H1 (cell line): ENCODE results near the gene PDZD2. TPM values are rescaled to one million over a fixed set of nuclear protein-coding genes. Genes with fewer than 3 reads are reported as not detected.

Experiments used
- CTCF ChIA-PET: fragments of 300-600 bp; sonication (Branson Sonifier 250); formaldehyde crosslinking; loops from one replicate; lab custom pipeline; 2021; ENCODE audit not compliant: partially characterized antibody; lab: Charles Lee
- POLR2A ChIA-PET: fragments of 300-600 bp; sonication (Branson Sonifier 250); formaldehyde crosslinking; loops from one replicate; lab custom pipeline; 2021; ENCODE audit warnings: inconsistent platforms; ENCODE audit not compliant: partially characterized antibody; lab: Charles Lee
- DNase-seq, 2 experiments: peaks; one replicate each; pipeline versions ENCODE4 v3.0.0 to v3.0.0-alpha.2; 2010 to 2022; ENCODE audit warnings: low spot score in 2 of 2, low read depth in 1 of 2, mixed read lengths in 1 of 2
- FAIRE-seq: peaks from 2 replicates; lab custom pipeline; 2011; peaks lifted over from hg19 to GRCh38; lab: Jason Lieb, UNC
- H2AFZ ChIP-seq: 2 replicates; pipeline ENCODE4 v1.8.1; 2012; ENCODE audit warnings: low read length, inconsistent platforms
- H2AK5ac ChIP-seq: 2 replicates; pipeline ENCODE4 v1.6.1; 2013; ENCODE audit warnings: low read depth, low read length
- H2BK120ac ChIP-seq: replicated peaks from 2 replicates; pipeline ENCODE3; 2013; ENCODE audit warnings: low read depth, low read length, inconsistent platforms
- H2BK12ac ChIP-seq: 2 replicates; pipeline ENCODE4 v1.6.1; 2013; ENCODE audit warnings: low read depth, low read length
- H2BK15ac ChIP-seq: 2 replicates; pipeline ENCODE4 v1.6.1; 2013; ENCODE audit warnings: low read length
- H2BK20ac ChIP-seq: 2 replicates; pipeline ENCODE4 v1.6.1; 2013; ENCODE audit warnings: low read length
- H2BK5ac ChIP-seq: 2 replicates; pipeline ENCODE4 v1.6.1; 2013; ENCODE audit warnings: low read depth, low read length
- H3K14ac ChIP-seq: 2 replicates; pipeline ENCODE4 v1.6.1; 2013; ENCODE audit warnings: inconsistent platforms; ENCODE audit not compliant: insufficient read length
- H3K18ac ChIP-seq: 2 replicates; pipeline ENCODE4 v1.6.1; 2013; ENCODE audit warnings: low read length; ENCODE audit errors: extremely low read depth
- H3K23ac ChIP-seq: 2 replicates; pipeline ENCODE4 v1.6.1; 2013; ENCODE audit warnings: inconsistent platforms; ENCODE audit not compliant: insufficient read length
- H3K23me2 ChIP-seq: 2 replicates; pipeline ENCODE4 v1.6.1; 2013; ENCODE audit warnings: low read depth, low read length
- H3K27ac ChIP-seq: 2 replicates; pipeline ENCODE4 v1.6.1; 2011; ENCODE audit warnings: low read depth, low read length, inconsistent platforms
- H3K27me3 ChIP-seq, 4 experiments: replicated peaks in 1 of 4; 1 replicate in 1 of 4; 2 replicates in 3 of 4; pipeline versions ENCODE4 v1.6.1 to v1.8.1; 2011 to 2013; ENCODE audit warnings: low read length in 3 of 4, mild to moderate bottlenecking in 3 of 4, inconsistent platforms in 2 of 4, mixed read lengths in 2 of 4, moderate library complexity in 1 of 4; ENCODE audit not compliant: control insufficient read depth in 3 of 4, insufficient read depth in 3 of 4; ENCODE audit errors: extremely low read depth in 1 of 4
- H3K36me3 ChIP-seq, 4 experiments: 2 replicates each; pipeline versions ENCODE4 v1.6.1 to v1.8.1; 2011 to 2013; ENCODE audit warnings: mild to moderate bottlenecking in 4 of 4, low read length in 3 of 4, moderate library complexity in 2 of 4, control low read depth in 1 of 4, inconsistent platforms in 1 of 4; ENCODE audit not compliant: insufficient read depth in 4 of 4, control insufficient read depth in 2 of 4
- H3K4ac ChIP-seq: replicated peaks from 2 replicates; pipeline ENCODE3; 2013; ENCODE audit warnings: low read length, low read depth, mixed read lengths, inconsistent platforms; ENCODE audit not compliant: insufficient read length
- H3K4me1 ChIP-seq, 4 experiments: replicated peaks in 1 of 4; 1 replicate in 1 of 4; 2 replicates in 3 of 4; pipeline versions ENCODE4 v1.6.1 to v1.8.1; 2011 to 2013; ENCODE audit warnings: low read length in 3 of 4, inconsistent platforms in 2 of 4, mixed read lengths in 1 of 4; ENCODE audit not compliant: insufficient read depth in 4 of 4, control insufficient read depth in 3 of 4
- H3K4me2 ChIP-seq, 2 experiments: 2 replicates each; pipeline versions ENCODE4 v1.6.1 to v1.8.1; 2011 to 2013; ENCODE audit warnings: low read depth in 2 of 2, low read length in 2 of 2, control low read depth in 1 of 2, inconsistent platforms in 1 of 2, mild to moderate bottlenecking in 1 of 2; ENCODE audit not compliant: insufficient read depth in 1 of 2
- H3K4me3 ChIP-seq, 4 experiments: fragments of 200-600, 300-600 bp in 1 of 4; sonication (generic), shearing (Covaris generic), sonication (Bioruptor Twin) in 1 of 4; 2 replicates each; pipeline versions ENCODE4 v1.5.1 to v1.8.1; 2011 to 2016; ENCODE audit warnings: low read length in 4 of 4, low read depth in 3 of 4, control low read depth in 2 of 4, inconsistent platforms in 2 of 4, mild to moderate bottlenecking in 2 of 4, mixed read lengths in 1 of 4, moderate library complexity in 1 of 4; ENCODE audit not compliant: insufficient read depth in 2 of 4; ENCODE audit errors: extremely low read depth in 1 of 4
- H3K56ac ChIP-seq: replicated peaks from 2 replicates; pipeline ENCODE3; 2013; ENCODE audit warnings: low read depth, mild to moderate bottlenecking, mixed read lengths, low read length, inconsistent platforms; ENCODE audit not compliant: insufficient read length
- H3K79me1 ChIP-seq: 2 replicates; pipeline ENCODE4 v1.6.1; 2013; ENCODE audit warnings: low read depth, low read length, control low read depth
- H3K79me2 ChIP-seq, 2 experiments: 2 replicates each; pipeline versions ENCODE4 v1.6.1 to v1.8.1; 2012 to 2013; ENCODE audit warnings: low read length in 2 of 2, mild to moderate bottlenecking in 2 of 2, inconsistent platforms in 1 of 2; ENCODE audit not compliant: insufficient read depth in 2 of 2, control insufficient read depth in 1 of 2
- H3K9ac ChIP-seq, 4 experiments: replicated peaks in 1 of 4; 1 replicate in 1 of 4; 2 replicates in 3 of 4; pipeline versions ENCODE4 v1.6.1 to v1.8.1; 2011 to 2013; ENCODE audit warnings: low read depth in 3 of 4, low read length in 3 of 4, control low read depth in 2 of 4, mild to moderate bottlenecking in 2 of 4, moderate library complexity in 2 of 4, inconsistent platforms in 1 of 4; ENCODE audit errors: extremely low read depth in 1 of 4
- H3K9me3 ChIP-seq, 2 experiments: 2 replicates each; pipeline versions ENCODE4 v1.6.1 to v1.8.1; 2012 to 2013; ENCODE audit warnings: mild to moderate bottlenecking in 2 of 2, moderate library complexity in 2 of 2, control low read depth in 1 of 2, inconsistent platforms in 1 of 2, low read depth in 1 of 2, low read length in 1 of 2, mixed read lengths in 1 of 2; ENCODE audit not compliant: insufficient read depth in 2 of 2
- H4K20me1 ChIP-seq, 2 experiments: replicated peaks in 1 of 2; 2 replicates each; pipeline versions ENCODE3 to v1.8.1; 2011 to 2013; ENCODE audit warnings: inconsistent platforms in 2 of 2, low read length in 2 of 2, mild to moderate bottlenecking in 1 of 2; ENCODE audit not compliant: insufficient read depth in 2 of 2, control insufficient read depth in 1 of 2
- H4K5ac ChIP-seq: 2 replicates; pipeline ENCODE4 v1.6.1; 2013; ENCODE audit warnings: low read length, low read depth, mixed read lengths, inconsistent platforms; ENCODE audit not compliant: insufficient read length
- H4K8ac ChIP-seq: 2 replicates; pipeline ENCODE4 v1.8.0; 2013; ENCODE audit warnings: mild to moderate bottlenecking, moderate library complexity, low read length, inconsistent platforms; ENCODE audit not compliant: insufficient read depth; ENCODE audit errors: extremely low read depth
- H4K91ac ChIP-seq: replicated peaks from 2 replicates; pipeline ENCODE3; 2013; ENCODE audit warnings: low read length, mixed read lengths, inconsistent platforms; ENCODE audit not compliant: insufficient read length
- ZNF274 ChIP-seq: IDR thresholded peaks from 2 replicates; pipeline ENCODE4 v1.7.0; 2012; ENCODE audit warnings: low read length, borderline replicate concordance; ENCODE audit errors: extremely low read depth
- WGBS, 2 experiments: shearing (Covaris generic) in 1 of 2; methylation state at CpG; one replicate each; pipeline versions ENCODE4 v1.1.6 to v1.1.7; 2013 to 2015; ENCODE audit warnings: low lambda C conversion rate in 2 of 2, mixed read lengths in 2 of 2, inconsistent platforms in 1 of 2, low coverage in 1 of 2, missing lambda C conversion rate in 1 of 2; ENCODE audit not compliant: insufficient replicate concordance in 2 of 2, insufficient coverage in 1 of 2, insufficient read length in 1 of 2; ENCODE audit errors: extremely low coverage in 1 of 2, missing lambda C conversion rate in 1 of 2; 5-methylcytosine and 5-hydroxymethylcytosine counted together
- polyA plus RNA-seq, 7 experiments: library from polyadenylated mRNA; depleted of rRNA in 3 of 7; stranded (reverse) in 5 of 7; unstranded in 2 of 7; fragments of >200 nt in 5 of 7; fragments of 200-250 nt in 2 of 7; gene quantifications; 1 replicate in 5 of 7; 2 replicates in 1 of 7; 4 replicates in 1 of 7; pipeline versions ENCODE4 v1.2.1 to v1.2.3, GENCODE V29; 2011 to 2013; ENCODE audit warnings: missing spikeins in 2 of 7, mixed read lengths in 2 of 7
- total RNA-seq: library from RNA; stranded (reverse); fragmentation: NEBNext Ultra II Directional; extraction: Animal tissue kit (Norgen Biotek cat#: 25700); gene quantifications from 2 replicates; pipeline ENCODE4 v1.2.1, GENCODE V29; 2021
- TF ChIP-seq, protein P1 (sequence below): IDR thresholded peaks from 2 replicates; pipeline ENCODE4 v1.6.1; 2011; ENCODE audit warnings: low read length, improper control_type of control experiment
- TF ChIP-seq, protein P2 (sequence below): IDR thresholded peaks from 2 replicates; pipeline ENCODE4 v1.6.1; 2012; ENCODE audit warnings: low read length, inconsistent platforms

The PDZD2 gene
- total and polyA plus RNA-seq, 2 of the 8 experiments (the other 6 are each of a cell fraction or from before 2014, with no cell fraction given) = 1.2 to 6.8 TPM

DNA sequence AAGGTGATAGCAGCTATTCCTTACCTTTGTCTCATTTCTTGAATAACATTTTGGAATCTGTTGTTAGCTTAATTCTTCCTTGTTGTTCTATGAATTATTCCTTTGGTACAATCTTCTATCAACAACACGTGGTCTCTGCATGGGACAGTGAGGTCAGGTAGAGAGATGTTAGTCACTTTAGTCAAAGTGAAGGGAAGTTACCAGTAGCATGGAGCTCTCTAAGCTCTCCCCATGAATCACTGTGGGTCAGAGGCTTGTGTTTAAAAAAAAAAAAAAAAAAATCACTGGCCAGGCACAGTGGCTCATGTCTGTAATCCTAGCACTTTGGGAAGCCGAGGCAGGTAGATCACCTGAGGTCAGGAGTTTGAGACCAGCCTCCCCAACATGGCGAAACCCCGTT is 419.2 kb downstream of the PDZD2 start:
- Histone ChIP-seq H4K5ac (no peak overlapping the region), H3K56ac (no peak overlapping the region), H4K20me1 (no peaks in the 10 kb centered on the region), H2AK5ac (no peak overlapping the region), H3K4me1 (no peaks in the 10 kb centered on the region), H3K9me3 (no peaks in the 10 kb centered on the region), H3K23me2 (no peaks in the 10 kb centered on the region), H3K9ac (no peak overlapping the region), H3K79me2 (no peaks in the 10 kb centered on the region), H2BK15ac (no peak overlapping the region), H2BK120ac (no peak overlapping the region), H3K79me1 (no peaks in the 10 kb centered on the region), H3K4me2 (no peak overlapping the region), H3K27ac (no peak overlapping the region), H2BK20ac (no peak overlapping the region), H3K18ac (no peak overlapping the region), H3K36me3 (peaks cover 0 to 3% (median 0%) of the 10 kb centered on the region in 4 experiments; a peak in 1 of 8 replicates), H4K91ac (no peak overlapping the region), H2AFZ (no peak overlapping the region), H2BK5ac (no peak overlapping the region), H3K27me3 (no peaks in the 10 kb centered on the region), H3K4me3 (no peak overlapping the region), H3K14ac (no peak overlapping the region), H4K8ac (no peak overlapping the region), H2BK12ac (no peak overlapping the region), H3K4ac (no peak overlapping the region), H3K23ac (no peak overlapping the region)
- 91% methylated on average over 4 of the region's 4 CpGs; no CpG with 5 or more reads in 1 of the 2 experiments for WGBS, 2 experiments
- DNase-seq = no peak
- ChIA-PET POLR2A (interaction anchor here (1.2 kb wide), 1 partner anchor 31 kb away, joined by 3 read pairs; no protein-coding TSS in a partner anchor), CTCF (interaction anchor here (0.6 to 4.5 kb wide), 22 partner anchors 9 to 1349 kb away, joined by 3 to 28 read pairs (median 4); no protein-coding TSS in a partner anchor)
- TF ChIP-seq, protein P1, sequence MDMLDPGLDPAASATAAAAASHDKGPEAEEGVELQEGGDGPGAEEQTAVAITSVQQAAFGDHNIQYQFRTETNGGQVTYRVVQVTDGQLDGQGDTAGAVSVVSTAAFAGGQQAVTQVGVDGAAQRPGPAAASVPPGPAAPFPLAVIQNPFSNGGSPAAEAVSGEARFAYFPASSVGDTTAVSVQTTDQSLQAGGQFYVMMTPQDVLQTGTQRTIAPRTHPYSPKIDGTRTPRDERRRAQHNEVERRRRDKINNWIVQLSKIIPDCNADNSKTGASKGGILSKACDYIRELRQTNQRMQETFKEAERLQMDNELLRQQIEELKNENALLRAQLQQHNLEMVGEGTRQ = no peak
- TF ChIP-seq ZNF274 = no peak
- TF ChIP-seq, protein P2, sequence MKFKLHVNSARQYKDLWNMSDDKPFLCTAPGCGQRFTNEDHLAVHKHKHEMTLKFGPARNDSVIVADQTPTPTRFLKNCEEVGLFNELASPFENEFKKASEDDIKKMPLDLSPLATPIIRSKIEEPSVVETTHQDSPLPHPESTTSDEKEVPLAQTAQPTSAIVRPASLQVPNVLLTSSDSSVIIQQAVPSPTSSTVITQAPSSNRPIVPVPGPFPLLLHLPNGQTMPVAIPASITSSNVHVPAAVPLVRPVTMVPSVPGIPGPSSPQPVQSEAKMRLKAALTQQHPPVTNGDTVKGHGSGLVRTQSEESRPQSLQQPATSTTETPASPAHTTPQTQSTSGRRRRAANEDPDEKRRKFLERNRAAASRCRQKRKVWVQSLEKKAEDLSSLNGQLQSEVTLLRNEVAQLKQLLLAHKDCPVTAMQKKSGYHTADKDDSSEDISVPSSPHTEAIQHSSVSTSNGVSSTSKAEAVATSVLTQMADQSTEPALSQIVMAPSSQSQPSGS = no peak
- FAIRE-seq = no peak
